ENCODE data around the gene FOXP1. TPM values are rescaled to one million over a fixed set of nuclear protein-coding genes. Genes with fewer than 3 reads are reported as not detected.

The FOXP1 gene
- total and polyA plus RNA-seq, 12 donors = 7.6 to 42.7 (median 24.3) TPM

DNA sequence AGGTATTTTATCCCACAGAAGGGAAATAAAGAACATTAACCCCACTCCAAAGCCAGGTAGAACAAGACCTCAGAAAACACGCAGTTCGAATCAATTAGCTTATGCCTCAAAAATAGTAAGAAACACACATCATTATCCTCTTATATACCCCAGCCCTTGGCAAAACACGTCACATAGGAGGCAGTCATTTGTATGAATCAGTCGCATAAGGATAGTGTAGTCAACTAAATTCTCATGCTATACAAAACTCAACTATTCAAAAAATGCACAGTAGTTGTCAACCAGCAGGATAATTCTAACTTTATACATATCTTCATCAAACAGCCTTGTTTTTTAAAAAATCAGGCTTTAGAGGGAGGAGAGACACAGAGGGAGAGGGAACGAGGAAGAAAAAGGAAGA, 298.4 kb downstream of the FOXP1 start:
- H3K4me3 ChIP-seq = no peak overlapping the region
- H3K9me3 ChIP-seq (replicated peaks in 1 of 3) = no peaks in the 10 kb centered on the region
- no peak for DNase-seq
- 95 to 97% (median 96%) methylated on average over 5 of the region's 5 CpGs for WGBS, 4 donors
- H3K27me3 ChIP-seq = no peaks in the 10 kb centered on the region
- intact Hi-C loops (cut with DNase I) = no loop called here
- H3K4me1 ChIP-seq (replicated peaks in 1 of 2) = no peaks in the 10 kb centered on the region
- TF ChIP-seq, protein P1, sequence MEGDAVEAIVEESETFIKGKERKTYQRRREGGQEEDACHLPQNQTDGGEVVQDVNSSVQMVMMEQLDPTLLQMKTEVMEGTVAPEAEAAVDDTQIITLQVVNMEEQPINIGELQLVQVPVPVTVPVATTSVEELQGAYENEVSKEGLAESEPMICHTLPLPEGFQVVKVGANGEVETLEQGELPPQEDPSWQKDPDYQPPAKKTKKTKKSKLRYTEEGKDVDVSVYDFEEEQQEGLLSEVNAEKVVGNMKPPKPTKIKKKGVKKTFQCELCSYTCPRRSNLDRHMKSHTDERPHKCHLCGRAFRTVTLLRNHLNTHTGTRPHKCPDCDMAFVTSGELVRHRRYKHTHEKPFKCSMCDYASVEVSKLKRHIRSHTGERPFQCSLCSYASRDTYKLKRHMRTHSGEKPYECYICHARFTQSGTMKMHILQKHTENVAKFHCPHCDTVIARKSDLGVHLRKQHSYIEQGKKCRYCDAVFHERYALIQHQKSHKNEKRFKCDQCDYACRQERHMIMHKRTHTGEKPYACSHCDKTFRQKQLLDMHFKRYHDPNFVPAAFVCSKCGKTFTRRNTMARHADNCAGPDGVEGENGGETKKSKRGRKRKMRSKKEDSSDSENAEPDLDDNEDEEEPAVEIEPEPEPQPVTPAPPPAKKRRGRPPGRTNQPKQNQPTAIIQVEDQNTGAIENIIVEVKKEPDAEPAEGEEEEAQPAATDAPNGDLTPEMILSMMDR (IDR thresholded peaks at IDR 0.05) = no peak
- TF ChIP-seq POLR2A (IDR thresholded peaks at IDR 0.05) = no peak
- no peak overlapping the region for H3K27ac ChIP-seq
- H3K36me3 ChIP-seq (replicated peaks in 1 of 2) = no peaks in the 10 kb centered on the region

DNA sequence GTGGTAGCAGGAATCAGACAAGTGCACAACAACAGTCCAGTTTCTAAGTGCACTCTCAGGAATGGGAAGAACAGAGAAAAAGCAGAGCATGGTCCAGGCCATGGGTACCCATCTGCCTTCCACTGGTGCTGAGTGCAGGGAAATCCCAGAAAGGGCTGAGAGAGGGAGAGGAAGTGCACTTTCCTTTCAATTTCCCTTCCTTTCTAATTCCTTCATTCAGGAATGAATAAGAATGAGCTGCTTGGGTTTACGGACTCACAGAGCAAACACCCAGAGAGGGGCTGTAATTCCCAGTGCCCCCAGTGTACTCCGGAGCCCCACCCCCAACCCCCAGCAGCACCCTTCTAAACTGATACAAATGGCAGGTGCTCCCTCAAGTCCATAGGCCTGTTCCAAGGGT, 300.6 kb downstream of the FOXP1 start:
- WGBS, 4 donors = 85 to 97% (median 95%) methylated on average over 2 of the region's 2 CpGs
- Histone ChIP-seq H3K9me3 (replicated peaks in 1 of 3) (no peaks in the 10 kb centered on the region), H3K4me1 (replicated peaks in 1 of 2) (no peaks in the 10 kb centered on the region), H3K27me3 (no peaks in the 10 kb centered on the region), H3K4me3 (no peak overlapping the region), H3K36me3 (replicated peaks in 1 of 2) (no peaks in the 10 kb centered on the region), H3K27ac (no peak overlapping the region)
- no peak for DNase-seq
- TF ChIP-seq, protein P1 (IDR thresholded peaks at IDR 0.05) = no peak
- TF ChIP-seq POLR2A (IDR thresholded peaks at IDR 0.05) = no peak
- intact Hi-C loops (cut with DNase I) = no loop called here

DNA sequence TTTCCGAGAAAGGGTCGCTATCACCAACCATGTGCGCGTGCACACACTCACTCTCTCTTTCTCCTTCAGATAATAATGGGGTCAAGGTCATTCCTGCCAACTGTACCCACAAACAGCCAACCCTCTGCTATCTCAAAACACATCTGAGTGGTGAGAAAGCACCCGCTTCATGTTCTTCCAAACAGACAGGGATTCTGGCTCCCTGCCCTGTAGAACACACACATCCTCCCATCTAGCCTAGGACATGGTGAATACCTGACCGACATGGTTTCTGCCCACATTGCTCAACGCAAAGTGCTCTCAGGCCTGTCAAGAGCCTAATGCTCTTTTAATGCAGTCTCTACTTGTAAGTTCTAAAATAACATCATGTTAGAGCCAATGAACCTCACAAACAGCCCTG, 302.2 kb downstream of the FOXP1 start:
- H3K9me3 ChIP-seq (replicated peaks in 1 of 3) = no peaks in the 10 kb centered on the region
- WGBS, 4 donors = 85 to 92% (median 86%) methylated on average over 7 of the region's 7 CpGs
- TF ChIP-seq POLR2A (IDR thresholded peaks at IDR 0.05) = no peak
- TF ChIP-seq, protein P1 (IDR thresholded peaks at IDR 0.05) = no peak

DNA sequence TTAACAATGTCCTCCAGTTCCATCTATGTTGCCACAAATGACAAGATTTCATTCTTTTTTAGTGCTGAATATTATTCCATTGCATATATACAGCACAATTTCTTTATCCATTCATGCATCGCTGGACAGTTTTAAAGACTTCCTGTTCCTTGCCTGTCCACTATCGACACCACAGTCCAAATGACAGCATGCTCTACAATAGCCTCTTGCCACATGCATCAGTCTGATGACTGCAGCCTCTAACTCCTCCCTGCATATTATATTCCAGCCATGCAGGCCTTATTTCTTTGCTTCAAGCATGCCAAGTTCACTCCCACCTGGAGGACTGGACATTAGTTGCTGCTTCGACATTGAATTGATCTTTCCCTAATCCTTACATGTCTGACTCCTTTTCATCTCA, 306.2 kb downstream of the FOXP1 start:
- intact Hi-C loops (cut with DNase I) = no loop called here
- Histone ChIP-seq H3K27me3 (no peaks in the 10 kb centered on the region), H3K9me3 (replicated peaks in 1 of 3) (no peaks in the 10 kb centered on the region), H3K4me1 (replicated peaks in 1 of 2) (no peaks in the 10 kb centered on the region), H3K36me3 (replicated peaks in 1 of 2) (no peaks in the 10 kb centered on the region), H3K27ac (no peak overlapping the region), H3K4me3 (no peak overlapping the region)
- WGBS, 4 donors = 87 to 97% (median 95%) methylated on average over 3 of the region's 3 CpGs
- no peak for DNase-seq
- TF ChIP-seq, protein P1 (IDR thresholded peaks at IDR 0.05) = no peak
- no peak for TF ChIP-seq POLR2A (IDR thresholded peaks at IDR 0.05)

More for the DNA sequence above, 302.2 kb downstream of the FOXP1 start:
- DNase-seq = peak in 1 of 7 donors; percentile 23
- intact Hi-C loops (cut with DNase I) = no loop called here
- Histone ChIP-seq H3K27me3 (no peaks in the 10 kb centered on the region), H3K27ac (no peak overlapping the region), H3K4me1 (replicated peaks in 1 of 2) (no peaks in the 10 kb centered on the region), H3K36me3 (replicated peaks in 1 of 2) (no peaks in the 10 kb centered on the region), H3K4me3 (no peak overlapping the region)

Data from adrenal gland (tissue), 12 donors.